Measurements from ENCODE around the gene RPTOR.

Gene RPTOR

DNA sequence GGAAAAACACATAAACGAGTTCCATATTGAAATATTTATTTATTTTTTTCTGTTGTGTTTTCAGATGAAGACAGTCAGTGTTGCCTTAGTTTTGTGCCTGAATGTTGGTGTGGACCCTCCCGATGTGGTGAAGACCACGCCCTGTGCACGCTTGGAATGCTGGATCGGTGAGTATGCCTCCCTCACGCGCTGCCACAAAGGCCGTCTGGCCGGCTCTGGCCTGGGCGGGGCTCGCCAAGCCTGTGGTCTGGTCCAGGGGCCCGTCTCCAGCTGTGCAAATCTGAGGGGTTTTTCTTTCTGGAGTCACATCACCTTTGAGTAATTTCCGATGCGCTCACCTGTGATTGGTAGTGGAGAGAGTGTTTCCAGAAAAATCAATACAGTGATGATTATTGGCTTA, 81.0 kb downstream of the RPTOR start:
- no peak for TF ChIP-seq GATA2 (IDR thresholded peaks at IDR 0.05; ENCODE audit: low read depth, low read length)
- no peak for TF ChIP-seq GATA3 (IDR thresholded peaks at IDR 0.05; ENCODE audit: low read depth, low read length)

DNA sequence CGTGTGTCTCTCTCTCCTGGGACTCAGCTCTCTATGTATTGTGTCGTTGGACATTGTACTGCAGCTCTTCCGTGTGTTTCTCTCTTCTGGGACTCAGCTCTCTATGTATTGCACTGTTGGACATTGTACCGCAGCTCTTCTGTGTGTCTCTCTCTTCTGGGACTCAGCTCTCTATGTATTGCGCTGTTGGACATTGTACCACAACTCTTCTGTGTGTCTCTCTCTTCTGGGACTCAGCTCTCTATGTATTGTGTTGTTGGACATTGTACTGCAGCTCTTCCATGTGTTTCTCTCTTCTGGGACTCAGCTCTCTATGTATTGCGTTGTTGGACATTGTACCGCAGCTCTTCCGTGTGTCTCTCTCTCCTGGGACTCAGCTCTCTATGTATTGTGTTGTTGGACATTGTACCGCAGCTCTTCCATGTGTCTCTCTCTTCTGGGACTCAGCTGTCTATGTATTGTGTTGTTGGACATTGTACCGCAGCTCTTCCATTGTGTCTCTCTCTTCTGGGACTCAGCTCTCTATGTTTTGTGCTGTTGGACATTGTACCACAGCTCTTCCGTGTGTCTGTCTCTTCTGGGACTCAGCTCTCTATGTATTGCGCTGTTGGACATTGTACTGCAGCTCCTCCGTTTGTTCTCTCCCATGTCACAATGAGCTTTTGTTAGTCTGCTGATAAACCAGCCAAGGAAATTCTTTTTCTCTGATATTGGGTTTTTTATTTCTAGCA, 84.8 kb downstream of the RPTOR start:
- TF ChIP-seq GATA3 (IDR thresholded peaks at IDR 0.05; ENCODE audit: low read depth, low read length) (no peak), GATA2 (IDR thresholded peaks at IDR 0.05; ENCODE audit: low read depth, low read length) (no peak)

DNA sequence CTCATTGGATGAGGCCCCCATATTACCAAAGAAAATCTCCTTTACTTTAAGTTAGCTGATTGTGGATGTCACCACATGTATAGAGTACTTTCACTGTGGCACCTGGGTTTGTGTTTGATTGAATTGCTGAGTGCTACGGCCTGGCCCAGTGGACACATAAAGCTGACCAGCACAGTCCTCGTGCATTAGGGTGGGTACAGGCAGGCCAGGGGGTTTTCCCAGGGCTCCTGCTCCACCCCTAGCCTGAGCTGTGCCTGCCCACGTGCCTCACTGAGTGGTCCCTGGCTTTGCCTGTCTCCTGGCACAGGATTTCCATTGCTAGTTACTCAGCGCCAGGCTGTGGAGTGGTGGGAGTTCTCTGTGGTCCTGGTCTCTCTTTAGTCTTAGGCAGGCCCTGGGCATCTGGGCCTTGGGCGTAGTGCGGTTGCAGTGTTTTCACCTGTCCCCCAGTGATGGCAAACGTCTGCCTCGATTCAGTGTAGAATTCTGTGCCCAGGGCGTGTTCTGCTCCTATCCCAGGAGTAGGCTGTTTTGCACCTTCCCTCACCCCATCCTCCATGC, 86.0 kb downstream of the RPTOR start:
- no peak for TF ChIP-seq GATA2 (IDR thresholded peaks at IDR 0.05; ENCODE audit: low read depth, low read length)
- no peak for TF ChIP-seq GATA3 (IDR thresholded peaks at IDR 0.05; ENCODE audit: low read depth, low read length)

DNA sequence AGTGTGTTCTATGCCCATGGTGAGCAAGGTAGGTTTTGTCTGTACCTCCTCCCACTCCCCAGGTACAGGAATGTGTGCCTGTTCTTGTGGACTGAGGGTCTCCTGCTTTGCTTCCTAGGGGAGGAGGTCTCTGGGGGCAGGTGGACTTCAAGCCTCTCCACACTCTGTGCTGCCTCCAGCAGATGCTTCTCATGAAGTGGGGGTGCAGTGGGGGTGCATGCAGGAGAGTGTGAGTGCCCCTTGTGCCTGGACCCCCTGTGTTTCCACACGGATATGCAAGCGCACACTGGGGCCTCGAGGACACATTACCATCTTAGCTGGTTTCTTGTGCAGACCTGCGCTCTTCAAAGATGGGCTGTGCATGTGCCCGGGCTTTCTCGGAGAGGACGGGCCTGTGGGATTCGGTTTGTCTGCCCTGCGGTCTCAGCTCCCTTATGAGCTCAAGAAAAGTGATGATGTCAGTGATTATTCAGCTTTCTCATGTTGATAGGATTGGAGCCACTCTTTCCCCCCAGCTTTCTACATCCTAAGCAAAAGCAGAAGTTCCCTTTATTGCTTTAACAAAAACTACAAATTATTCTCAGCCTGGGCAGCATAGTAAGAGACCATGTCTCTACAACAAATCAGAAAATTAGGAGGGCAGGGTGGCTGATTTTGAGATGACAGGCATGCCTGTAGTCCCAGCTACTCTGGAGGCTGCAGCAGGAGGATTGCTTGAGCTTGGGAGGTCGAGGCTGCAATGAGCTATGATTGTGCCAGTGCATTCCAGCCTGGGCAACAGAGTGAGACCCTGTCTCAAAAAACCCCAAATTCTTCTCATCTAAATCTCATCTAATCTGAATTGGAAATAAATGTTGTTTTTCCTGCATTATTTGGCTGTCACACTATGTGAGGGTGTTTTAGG, 86.8 kb downstream of the RPTOR start:
- no peak for TF ChIP-seq GATA3 (IDR thresholded peaks at IDR 0.05; ENCODE audit: low read depth, low read length)

DNA sequence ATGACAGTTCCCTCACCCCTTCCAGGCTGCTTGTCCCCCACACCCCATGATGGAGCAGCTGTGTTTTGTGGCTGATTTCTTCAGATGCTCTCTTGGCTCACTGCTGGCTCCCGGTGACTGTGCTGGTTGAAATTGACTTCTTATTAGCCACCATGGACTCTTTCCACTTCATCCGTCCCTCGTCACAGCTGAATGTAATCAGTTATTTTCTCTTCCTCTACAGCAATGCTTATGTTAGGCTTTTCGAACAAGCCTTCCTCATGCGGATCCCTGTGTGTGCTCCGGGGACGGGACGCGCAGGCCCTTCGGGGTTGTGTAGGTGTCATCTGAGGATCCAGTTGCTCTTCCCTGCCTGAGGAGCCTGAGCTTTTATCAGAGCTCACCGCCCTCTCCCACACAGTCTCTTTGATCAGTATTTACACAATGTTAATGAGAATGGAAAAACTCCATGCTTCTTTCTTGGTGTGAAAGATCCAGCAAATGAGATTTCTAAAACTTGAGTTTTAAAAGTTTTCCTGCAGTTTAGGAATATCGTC, 87.5 kb downstream of the RPTOR start:
- TF ChIP-seq GATA2 (IDR thresholded peaks at IDR 0.05; ENCODE audit: low read depth, low read length) (no peak), GATA3 (IDR thresholded peaks at IDR 0.05; ENCODE audit: low read depth, low read length) (no peak)

DNA sequence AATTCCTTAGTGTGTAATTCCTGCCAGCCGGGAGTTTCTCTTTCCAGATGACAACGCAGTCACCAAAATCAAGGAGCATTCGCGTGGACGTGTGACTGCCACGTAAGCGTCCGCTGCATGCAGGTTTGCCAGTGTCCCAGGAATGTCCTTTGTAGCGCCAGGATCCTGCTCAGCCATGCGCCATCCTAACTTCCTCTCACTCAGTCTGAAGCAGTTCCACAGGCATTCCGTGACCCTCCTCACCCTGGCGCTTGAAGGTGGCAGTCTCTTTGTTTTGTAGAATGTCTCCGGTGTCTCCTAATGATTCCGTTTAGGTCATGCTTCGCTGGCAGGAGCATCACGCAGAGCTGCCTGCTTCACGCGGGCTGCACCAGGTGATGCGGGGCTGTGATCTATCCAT, 88.6 kb downstream of the RPTOR start:
- TF ChIP-seq GATA2 (IDR thresholded peaks at IDR 0.05; ENCODE audit: low read depth, low read length) (no peak), GATA3 (IDR thresholded peaks at IDR 0.05; ENCODE audit: low read depth, low read length) (no peak)

DNA sequence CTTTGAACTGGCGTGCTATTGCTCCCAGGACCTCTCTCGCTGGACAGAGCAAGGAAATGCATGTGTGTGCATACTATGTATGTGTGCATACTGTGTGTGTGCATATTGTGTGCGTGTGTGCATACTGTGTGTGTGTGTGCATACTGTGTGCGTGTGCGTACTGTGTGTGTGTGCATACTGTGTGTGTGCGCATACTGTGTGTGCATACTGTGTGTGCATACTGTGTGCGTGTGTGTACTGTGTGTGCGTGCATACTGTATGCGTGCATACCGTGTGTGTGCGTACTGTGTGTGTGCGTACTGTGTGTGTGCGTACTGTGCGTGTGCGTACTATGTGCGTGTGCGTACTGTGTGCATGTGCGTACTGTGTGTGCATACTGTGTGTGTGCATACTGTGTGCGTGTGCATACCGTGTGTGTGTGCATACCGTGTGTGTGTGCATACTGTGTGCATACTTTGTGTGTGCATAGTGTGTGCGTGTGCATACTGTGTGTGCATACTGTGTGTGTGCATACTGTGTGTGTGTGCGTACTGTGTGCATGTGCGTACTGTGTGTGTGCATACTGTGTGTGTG, 89.4 kb downstream of the RPTOR start:
- TF ChIP-seq GATA2 (IDR thresholded peaks at IDR 0.05; ENCODE audit: low read depth, low read length) (no peak), GATA3 (IDR thresholded peaks at IDR 0.05; ENCODE audit: low read depth, low read length) (no peak)

DNA sequence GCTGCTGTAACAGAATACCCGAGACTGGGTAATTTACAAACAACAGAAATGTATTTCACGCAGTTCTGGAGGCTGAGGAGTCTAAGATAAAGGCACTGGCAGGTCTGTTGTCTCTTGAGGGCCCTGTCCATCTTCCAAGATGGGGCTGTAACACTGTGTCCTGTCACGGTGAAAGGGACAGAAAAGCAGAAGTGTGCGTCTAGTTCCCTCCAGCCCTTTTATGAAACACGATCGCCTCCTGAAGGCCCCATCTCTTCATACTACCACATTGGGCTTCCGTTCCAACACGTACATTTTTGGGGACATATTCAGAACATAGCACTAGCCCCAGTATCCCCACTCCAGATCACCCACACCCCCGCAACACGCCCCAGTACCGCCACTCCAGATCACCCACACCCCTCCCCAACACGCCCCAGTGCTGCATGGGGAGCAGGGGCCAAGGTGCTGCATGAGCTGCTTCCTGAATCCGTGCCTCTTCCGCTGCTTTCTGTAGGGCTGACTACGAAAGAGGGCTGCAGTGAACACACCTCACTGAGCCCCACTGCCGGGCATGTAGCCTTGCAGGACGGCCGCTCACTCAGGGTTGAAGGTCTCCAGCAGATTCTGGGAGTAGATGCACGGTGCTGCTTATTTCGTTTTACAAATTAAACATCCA, 91.9 kb downstream of the RPTOR start:
- TF ChIP-seq GATA3 (IDR thresholded peaks at IDR 0.05; ENCODE audit: low read depth, low read length) (no peak), GATA2 (IDR thresholded peaks at IDR 0.05; ENCODE audit: low read depth, low read length) (no peak)

DNA sequence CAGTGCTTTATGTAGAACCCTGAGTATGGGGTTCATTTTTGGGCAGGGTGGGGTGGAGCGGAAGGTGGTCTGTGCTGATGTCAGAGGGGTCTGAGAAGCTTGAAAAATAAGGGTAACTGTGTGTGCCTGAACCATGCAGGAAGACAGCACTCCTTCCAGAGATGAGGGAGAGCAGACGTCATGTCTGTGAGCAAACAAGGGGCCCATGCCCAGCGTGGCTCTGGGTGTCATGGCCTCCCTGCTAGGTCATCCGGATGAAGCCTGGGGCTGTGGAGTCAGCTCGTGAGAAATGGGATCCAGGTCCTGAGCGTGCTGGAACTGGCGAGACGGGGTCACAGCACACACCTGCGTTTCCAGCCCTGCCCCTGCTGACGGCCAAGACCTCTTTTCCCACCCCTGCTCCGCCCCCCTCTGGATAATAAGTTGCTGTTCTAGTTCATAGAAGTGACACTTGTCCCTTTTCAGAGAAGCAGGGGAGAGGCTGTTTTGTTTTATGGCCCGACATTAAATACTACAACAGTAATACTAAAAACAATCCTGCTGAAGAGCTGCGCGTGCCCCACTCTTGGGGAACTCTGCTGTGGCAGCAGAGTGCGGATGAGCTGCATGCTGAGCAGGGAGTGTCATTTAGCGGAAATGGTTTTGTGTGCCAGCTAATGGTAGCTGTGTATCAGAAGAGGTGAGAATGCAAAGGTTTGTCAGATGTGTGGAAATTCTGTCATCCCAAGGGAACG, 92.6 kb downstream of the RPTOR start:
- TF ChIP-seq GATA3 (IDR thresholded peaks at IDR 0.05; ENCODE audit: low read depth, low read length) = no peak
- no peak for TF ChIP-seq GATA2 (IDR thresholded peaks at IDR 0.05; ENCODE audit: low read depth, low read length)

DNA sequence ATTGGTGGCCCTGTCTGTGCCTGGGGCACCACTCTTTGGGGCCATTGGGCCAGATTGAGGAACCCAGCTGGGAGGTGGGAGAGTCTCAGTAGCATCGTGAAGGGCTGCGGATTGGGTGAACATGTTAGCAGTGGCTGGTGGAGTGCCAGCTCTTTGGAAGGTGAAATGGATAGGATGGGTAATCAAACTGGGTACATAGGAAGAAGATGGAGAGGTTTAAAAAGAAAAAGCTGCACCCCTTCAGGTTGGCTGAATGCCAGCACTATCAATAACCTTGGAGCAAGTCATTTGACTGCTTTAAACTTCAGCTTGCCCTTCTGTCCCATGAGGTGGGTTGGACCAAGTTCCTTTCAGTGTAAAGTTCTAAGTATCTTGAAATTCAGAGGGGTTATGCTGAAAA, 95.0 kb downstream of the RPTOR start:
- TF ChIP-seq GATA3 (IDR thresholded peaks at IDR 0.05; ENCODE audit: low read depth, low read length) (no peak), GATA2 (IDR thresholded peaks at IDR 0.05; ENCODE audit: low read depth, low read length) (no peak)

DNA sequence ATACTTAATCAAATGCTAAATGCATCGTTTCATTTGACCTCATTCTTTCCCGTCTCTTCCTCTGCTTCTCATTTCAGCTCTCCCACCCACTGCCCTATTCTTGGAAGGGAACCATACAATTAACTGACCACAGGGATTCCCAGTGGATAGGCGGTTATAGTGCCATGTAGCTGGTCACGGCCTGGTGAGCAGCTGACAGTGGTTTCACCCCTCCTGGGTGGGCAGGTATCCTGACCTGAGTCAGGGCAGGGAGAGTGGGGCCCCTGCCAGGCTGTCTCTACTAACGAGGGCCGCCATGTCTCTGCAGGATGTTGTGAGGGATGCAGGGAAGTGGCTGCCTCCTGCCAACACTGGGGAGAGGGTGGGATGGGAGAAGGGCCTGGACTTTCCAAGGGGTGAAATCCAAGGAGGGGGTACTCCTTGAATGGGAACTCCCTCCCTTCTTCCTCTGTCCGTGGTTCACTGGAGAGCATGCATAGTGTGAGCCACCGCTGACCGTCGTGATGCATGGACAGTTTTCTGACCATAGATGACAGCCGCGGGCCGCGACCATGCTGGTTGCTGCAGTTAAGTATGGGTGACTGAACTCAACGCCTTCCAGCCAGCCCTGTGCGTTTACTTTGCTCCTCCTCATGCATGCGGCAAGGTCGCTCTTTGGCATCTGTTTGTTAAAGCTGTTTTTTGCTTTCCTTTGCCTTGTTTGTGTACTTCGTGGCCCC, 95.9 kb downstream of the RPTOR start:
- no peak for TF ChIP-seq GATA2 (IDR thresholded peaks at IDR 0.05; ENCODE audit: low read depth, low read length)
- TF ChIP-seq GATA3 (IDR thresholded peaks at IDR 0.05; ENCODE audit: low read depth, low read length) = no peak

DNA sequence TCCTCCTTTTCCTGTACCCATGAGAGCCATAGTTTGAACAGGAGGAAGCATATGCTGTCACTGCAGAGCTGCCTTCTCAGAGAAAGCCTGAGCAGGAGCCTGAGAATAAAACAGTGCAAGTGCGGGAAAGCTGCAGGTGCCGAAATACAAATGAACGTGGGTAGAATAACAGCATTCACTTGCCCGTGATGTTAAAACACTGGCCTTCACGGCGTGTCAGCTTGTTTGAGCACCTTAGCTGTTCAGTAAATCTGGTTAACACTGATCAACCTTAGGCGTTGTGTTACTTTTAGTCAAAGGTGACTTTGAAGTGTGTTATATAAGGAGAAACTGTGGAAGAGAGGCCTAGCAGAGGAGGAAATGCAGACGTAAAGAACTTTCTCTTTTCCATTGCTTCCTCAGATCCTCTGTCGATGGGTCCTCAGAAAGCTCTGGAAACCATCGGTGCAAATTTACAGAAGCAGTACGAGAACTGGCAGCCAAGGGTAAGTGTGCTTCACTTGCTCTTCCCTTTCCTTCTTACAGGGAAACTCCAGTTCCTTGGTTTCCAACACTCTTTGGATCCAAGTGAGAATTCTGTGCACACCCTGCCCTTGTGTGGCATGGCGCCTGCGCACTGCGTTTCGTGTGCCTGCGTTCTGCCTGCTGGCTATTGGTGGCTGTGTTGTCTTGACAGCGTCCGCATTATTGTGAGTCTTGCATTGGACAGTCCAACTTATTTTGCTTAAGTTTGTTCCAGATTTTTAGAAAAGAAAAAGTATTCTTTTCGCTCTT, 98.9 kb downstream of the RPTOR start:
- TF ChIP-seq GATA2 (IDR thresholded peaks at IDR 0.05; ENCODE audit: low read depth, low read length) (no peak), GATA3 (IDR thresholded peaks at IDR 0.05; ENCODE audit: low read depth, low read length) (no peak)
